HG03064 (cell line): ENCODE data around the gene PCAT7.

Experiments used
- ATAC-seq: cut with Tn5 transposase; IDR thresholded peaks from one replicate; pipeline ENCODE4 v1.9.1; 2021; ENCODE audit warnings: low read depth; ENCODE audit not compliant: unreplicated experiment

Gene PCAT7

GRCh38 chr9:94600715-94601114, 45.8 kb downstream of the PCAT7 start:
- no peak for ATAC-seq

- no peak for ATAC-seq
Observed at GRCh38 chr9:94602666-94603065, 47.8 kb downstream of the PCAT7 start.

- ATAC-seq, result no peak
Observed at GRCh38 chr9:94603259-94604160, 48.6 kb downstream of the PCAT7 start.

- ATAC-seq, result no peak
Observed at GRCh38 chr9:94606646-94607422, 52.0 kb downstream of the PCAT7 start.

GRCh38 chr9:94607423-94607691, 52.5 kb downstream of the PCAT7 start:
- no peak for ATAC-seq

- ATAC-seq, result no peak
Observed at GRCh38 chr9:94610181-94610606, 55.3 kb downstream of the PCAT7 start.

GRCh38 chr9:94611638-94612068, 56.8 kb downstream of the PCAT7 start:
- ATAC-seq, result no peak

GRCh38 chr9:94612071-94612470, 57.2 kb downstream of the PCAT7 start:
- no peak for ATAC-seq

- no peak for ATAC-seq
Observed at GRCh38 chr9:94613003-94613402, 58.1 kb downstream of the PCAT7 start.

- no peak for ATAC-seq
Observed at GRCh38 chr9:94619026-94619425, 64.1 kb downstream of the PCAT7 start.
